22Rv1 (cell line): Measurements from ENCODE around the gene PEX26.
"Not testable (repeated sequence)": the region's sequence is repeated elsewhere in the genome, so short reads cannot be mapped to it uniquely, and the experiment has no call there.

Source experiments
- H3K27ac ChIP-seq: fragments of 450-650 bp; 2 replicates; pipeline ENCODE4 v1.5.1; 2017
- CTCF ChIP-seq: fragments of 450-650 bp; IDR thresholded peaks from 2 replicates; pipeline ENCODE4 v1.5.1; 2017; ENCODE audit warnings: mild to moderate bottlenecking
- ZFX ChIP-seq: fragments of 450-650 bp; IDR thresholded peaks from 2 replicates; pipeline ENCODE4 v1.6.1; 2017; ENCODE audit warnings: antibody characterized with exemption, borderline replicate concordance

PEX26 gene

GRCh38 chr22:18034076-18034475 is 43.7 kb upstream of the PEX26 start:
- H3K27ac ChIP-seq: no peak overlapping the region

GRCh38 chr22:18035751-18036150 is 42.0 kb upstream of the PEX26 start:
- H3K27ac ChIP-seq: no peak overlapping the region
- no peak for TF ChIP-seq ZFX
- no peak for TF ChIP-seq CTCF

More at GRCh38 chr22:18034076-18034475, 43.7 kb upstream of the PEX26 start:
- TF ChIP-seq CTCF: no peak
- no peak for TF ChIP-seq ZFX

- H3K27ac ChIP-seq: not testable (repeated sequence)
Measured at GRCh38 chr22:18040898-18041297, 36.9 kb upstream of the PEX26 start.

- H3K27ac ChIP-seq: no peak overlapping the region
- TF ChIP-seq CTCF: no peak
- no peak for TF ChIP-seq ZFX
Measured at GRCh38 chr22:18042685-18043084, 35.1 kb upstream of the PEX26 start.

GRCh38 chr22:18044548-18045271 is 33.1 kb upstream of the PEX26 start:
- H3K27ac ChIP-seq: no peak overlapping the region
- TF ChIP-seq CTCF: no peak
- TF ChIP-seq ZFX: no peak

GRCh38 chr22:18045794-18046193 is 32.0 kb upstream of the PEX26 start:
- TF ChIP-seq ZFX (no peak), CTCF (no peak)

GRCh38 chr22:18048041-18048440 is 29.7 kb upstream of the PEX26 start:
- no peak for TF ChIP-seq ZFX
- no peak for TF ChIP-seq CTCF
- no peak overlapping the region for H3K27ac ChIP-seq

More at GRCh38 chr22:18045794-18046193, 32.0 kb upstream of the PEX26 start:
- H3K27ac ChIP-seq: no peak overlapping the region

- TF ChIP-seq CTCF (no peak), ZFX (no peak)
- H3K27ac ChIP-seq: no peak overlapping the region
Measured at GRCh38 chr22:18048441-18048898, 29.3 kb upstream of the PEX26 start.
